Rectal smooth muscle tissue (tissue), 1 donor: Measurements from ENCODE around the gene AGBL4.
A peak's percentile ranks its signal among the peaks of the same experiment; 100 is the strongest.

Source experiments
- H3K27ac ChIP-seq: one replicate; pipeline ENCODE4 v1.7.0; 2013; ENCODE audit warnings: low read depth, low read length, inconsistent platforms
- H3K27me3 ChIP-seq: one replicate; pipeline ENCODE4 v1.7.0; 2013; ENCODE audit warnings: low read length; ENCODE audit not compliant: control insufficient read depth, insufficient read depth
- H3K36me3 ChIP-seq: one replicate; pipeline ENCODE4 v1.7.0; 2013; ENCODE audit warnings: low read length; ENCODE audit not compliant: control insufficient read depth, insufficient read depth
- H3K4me1 ChIP-seq: one replicate; pipeline ENCODE4 v1.7.0; 2013; ENCODE audit warnings: low read length; ENCODE audit not compliant: control insufficient read depth, insufficient read depth
- H3K4me3 ChIP-seq: one replicate; pipeline ENCODE4 v1.7.0; 2013; ENCODE audit warnings: low read length
- H3K9ac ChIP-seq: one replicate; pipeline ENCODE4 v1.7.0; 2013; ENCODE audit warnings: low read length

AGBL4 gene

GRCh38 chr1:48568501-48568900 lies 1455.3 kb downstream of the AGBL4 start:
- Histone ChIP-seq H3K4me1 (peaks cover 6% of the 10 kb centered on the region), H3K9ac (no peak overlapping the region), H3K36me3 (no peaks in the 10 kb centered on the region), H3K4me3 (no peak overlapping the region), H3K27ac (no peak overlapping the region), H3K27me3 (no peaks in the 10 kb centered on the region)

GRCh38 chr1:48566492-48566891 lies 1457.3 kb downstream of the AGBL4 start:
- Histone ChIP-seq H3K27me3 (no peaks in the 10 kb centered on the region), H3K27ac (no peak overlapping the region), H3K36me3 (no peaks in the 10 kb centered on the region), H3K9ac (no peak overlapping the region), H3K4me1 (peaks cover 6% of the 10 kb centered on the region), H3K4me3 (no peak overlapping the region)

- Histone ChIP-seq H3K4me3 (no peak overlapping the region), H3K27me3 (no peaks in the 10 kb centered on the region), H3K36me3 (no peaks in the 10 kb centered on the region), H3K4me1 (peaks cover 6% of the 10 kb centered on the region), H3K9ac (no peak overlapping the region), H3K27ac (no peak overlapping the region)
These were observed 1460.7 kb downstream of the AGBL4 start for GRCh38 chr1:48563021-48563420.

GRCh38 chr1:48561444-48561843 lies 1462.3 kb downstream of the AGBL4 start:
- no peak overlapping the region for H3K4me3 ChIP-seq
- H3K36me3 ChIP-seq: no peaks in the 10 kb centered on the region
- H3K4me1 ChIP-seq: peaks cover 6% of the 10 kb centered on the region
- H3K27me3 ChIP-seq: no peaks in the 10 kb centered on the region
- no peak overlapping the region for H3K9ac ChIP-seq
- H3K27ac ChIP-seq: no peak overlapping the region

GRCh38 chr1:48560577-48560976 lies 1463.2 kb downstream of the AGBL4 start:
- no peak overlapping the region for H3K4me3 ChIP-seq
- no peaks in the 10 kb centered on the region for H3K36me3 ChIP-seq
- H3K9ac ChIP-seq: no peak overlapping the region
- no peak overlapping the region for H3K27ac ChIP-seq
- H3K4me1 ChIP-seq: peaks cover 6% of the 10 kb centered on the region
- no peaks in the 10 kb centered on the region for H3K27me3 ChIP-seq

GRCh38 chr1:48560116-48560515 lies 1463.6 kb downstream of the AGBL4 start:
- H3K36me3 ChIP-seq: no peaks in the 10 kb centered on the region
- no peak overlapping the region for H3K27ac ChIP-seq
- no peak overlapping the region for H3K9ac ChIP-seq
- H3K4me3 ChIP-seq: no peak overlapping the region
- H3K27me3 ChIP-seq: no peaks in the 10 kb centered on the region
- peaks cover 6% of the 10 kb centered on the region for H3K4me1 ChIP-seq

GRCh38 chr1:48558366-48558765 lies 1465.4 kb downstream of the AGBL4 start:
- Histone ChIP-seq H3K4me1 (peaks cover 2% of the 10 kb centered on the region), H3K27ac (no peak overlapping the region), H3K27me3 (no peaks in the 10 kb centered on the region), H3K9ac (no peak overlapping the region), H3K36me3 (no peaks in the 10 kb centered on the region), H3K4me3 (no peak overlapping the region)

- no peak overlapping the region for H3K4me3 ChIP-seq
- peaks cover 5% of the 10 kb centered on the region for H3K4me1 ChIP-seq
- no peak overlapping the region for H3K27ac ChIP-seq
- H3K27me3 ChIP-seq: no peaks in the 10 kb centered on the region
- no peaks in the 10 kb centered on the region for H3K36me3 ChIP-seq
- H3K9ac ChIP-seq: no peak overlapping the region
These were observed 1467.4 kb downstream of the AGBL4 start for GRCh38 chr1:48556186-48556850.

- Histone ChIP-seq H3K36me3 (no peaks in the 10 kb centered on the region), H3K4me3 (no peak overlapping the region), H3K27ac (no peak overlapping the region), H3K9ac (no peak overlapping the region), H3K27me3 (no peaks in the 10 kb centered on the region), H3K4me1 (peaks cover 5% of the 10 kb centered on the region)
These were observed 1468.5 kb downstream of the AGBL4 start for GRCh38 chr1:48555271-48555670.

- Histone ChIP-seq H3K4me1 (peaks cover 5% of the 10 kb centered on the region), H3K27me3 (no peaks in the 10 kb centered on the region), H3K4me3 (no peak overlapping the region), H3K9ac (no peak overlapping the region), H3K27ac (peak overlapping the region; percentile 1), H3K36me3 (no peaks in the 10 kb centered on the region)
These were observed 1470.7 kb downstream of the AGBL4 start for GRCh38 chr1:48552903-48553606.

GRCh38 chr1:48552420-48552819 lies 1471.3 kb downstream of the AGBL4 start:
- H3K4me3 ChIP-seq: no peak overlapping the region
- H3K27ac ChIP-seq: no peak overlapping the region
- H3K36me3 ChIP-seq: no peaks in the 10 kb centered on the region
- H3K9ac ChIP-seq: no peak overlapping the region
- H3K4me1 ChIP-seq: peaks cover 8% of the 10 kb centered on the region
- no peaks in the 10 kb centered on the region for H3K27me3 ChIP-seq

GRCh38 chr1:48548985-48549384 lies 1474.8 kb downstream of the AGBL4 start:
- Histone ChIP-seq H3K27ac (no peak overlapping the region), H3K36me3 (no peaks in the 10 kb centered on the region), H3K27me3 (no peaks in the 10 kb centered on the region), H3K9ac (no peak overlapping the region), H3K4me3 (no peak overlapping the region), H3K4me1 (peaks cover 11% of the 10 kb centered on the region)
